Activated CD8-positive, alpha-beta T cell treated with anti-CD3 and anti-CD28 coated beads for 36 hours (primary cell): ENCODE measurements around the gene KDM4C. TPM values are rescaled to one million over a fixed set of nuclear protein-coding genes. Genes with fewer than 3 reads are reported as not detected.

ENCODE experiments used
- ATAC-seq: fragments of 200-7000 bp; cut with Tn5 transposase; one replicate; pipeline ENCODE4 v1.10.0; 2021; ENCODE audit warnings: mild to moderate bottlenecking, moderate library complexity
- CTCF ChIA-PET: fragments of 350-600 bp; sonication (Branson Sonifier 250); formaldehyde crosslinking; loops from one replicate; lab custom pipeline; 2021; ENCODE audit warnings: antibody characterized with exemption; lab: Charles Lee
- POLR2A ChIA-PET: fragments of 350-600 bp; sonication (Branson Sonifier 250); formaldehyde crosslinking; loops from one replicate; lab custom pipeline; 2021; ENCODE audit warnings: antibody characterized with exemption; lab: Charles Lee
- DNase-seq: peaks from one replicate; pipeline ENCODE4 v3.0.0-alpha.2; 2020
- H3K27ac Mint-ChIP-seq: one replicate; pipeline ENCODE4 v1.8.0; 2021; ENCODE audit warnings: mild to moderate bottlenecking, mixed read lengths
- H3K27me3 Mint-ChIP-seq: one replicate; pipeline ENCODE4 v1.8.0; 2021; ENCODE audit warnings: mixed read lengths
- H3K36me3 Mint-ChIP-seq: one replicate; pipeline ENCODE4 v1.8.0; 2021; ENCODE audit warnings: low read depth, mixed read lengths
- H3K4me1 Mint-ChIP-seq: one replicate; pipeline ENCODE4 v1.8.0; 2021; ENCODE audit warnings: low read depth, mixed read lengths
- H3K4me3 Mint-ChIP-seq: one replicate; pipeline ENCODE4 v1.8.0; 2021; ENCODE audit warnings: mild to moderate bottlenecking, moderate library complexity, mixed read lengths
- H3K9me3 Mint-ChIP-seq: one replicate; pipeline ENCODE4 v1.8.0; 2021; ENCODE audit warnings: mixed read lengths
- intact Hi-C: fragments of 100-400 bp; cut with micrococcal nuclease; formaldehyde crosslinking; loops from one replicate; pipeline ENCODE4 v1.10.0; 2022
- total RNA-seq, 2 experiments: library from RNA; stranded (reverse); gene quantifications; one replicate each; pipeline ENCODE4 v1.2.3, GENCODE V29; 2021
- TF ChIP-seq, protein P1 (sequence below): fragments of 200-600 bp; IDR thresholded peaks from one replicate; pipeline ENCODE4 v1.8.0; 2022; ENCODE audit warnings: antibody characterized with exemption, mild to moderate bottlenecking

Gene KDM4C
- total RNA-seq, 2 experiments from 2014 or later: 31.1 to 32.9 TPM

- Mint-ChIP-seq H3K4me1 (no peaks in the 10 kb centered on the region), H3K9me3 (peaks cover 5% of the 10 kb centered on the region), H3K36me3 (peaks cover 41% of the 10 kb centered on the region), H3K27me3 (no peaks in the 10 kb centered on the region), H3K4me3 (no peak overlapping the region), H3K27ac (no peak overlapping the region)
- ATAC-seq (no peak), DNase-seq (no peak)
- CTCF ChIA-PET: no interaction called here
- TF ChIP-seq, protein P1, sequence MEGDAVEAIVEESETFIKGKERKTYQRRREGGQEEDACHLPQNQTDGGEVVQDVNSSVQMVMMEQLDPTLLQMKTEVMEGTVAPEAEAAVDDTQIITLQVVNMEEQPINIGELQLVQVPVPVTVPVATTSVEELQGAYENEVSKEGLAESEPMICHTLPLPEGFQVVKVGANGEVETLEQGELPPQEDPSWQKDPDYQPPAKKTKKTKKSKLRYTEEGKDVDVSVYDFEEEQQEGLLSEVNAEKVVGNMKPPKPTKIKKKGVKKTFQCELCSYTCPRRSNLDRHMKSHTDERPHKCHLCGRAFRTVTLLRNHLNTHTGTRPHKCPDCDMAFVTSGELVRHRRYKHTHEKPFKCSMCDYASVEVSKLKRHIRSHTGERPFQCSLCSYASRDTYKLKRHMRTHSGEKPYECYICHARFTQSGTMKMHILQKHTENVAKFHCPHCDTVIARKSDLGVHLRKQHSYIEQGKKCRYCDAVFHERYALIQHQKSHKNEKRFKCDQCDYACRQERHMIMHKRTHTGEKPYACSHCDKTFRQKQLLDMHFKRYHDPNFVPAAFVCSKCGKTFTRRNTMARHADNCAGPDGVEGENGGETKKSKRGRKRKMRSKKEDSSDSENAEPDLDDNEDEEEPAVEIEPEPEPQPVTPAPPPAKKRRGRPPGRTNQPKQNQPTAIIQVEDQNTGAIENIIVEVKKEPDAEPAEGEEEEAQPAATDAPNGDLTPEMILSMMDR: no peak
- POLR2A ChIA-PET: no interaction called here
- intact Hi-C loops: no loop called here
These were observed 76.5 kb downstream of the KDM4C start for GRCh38 chr9:6834306-6834705.

GRCh38 chr9:6838158-6838557, 80.4 kb downstream of the KDM4C start:
- DNase-seq: no peak
- peaks cover 5% of the 10 kb centered on the region for H3K9me3 Mint-ChIP-seq
- intact Hi-C loops: no loop called here
- ATAC-seq: no peak
- no peaks in the 10 kb centered on the region for H3K27me3 Mint-ChIP-seq
- peaks cover 8% of the 10 kb centered on the region for H3K4me1 Mint-ChIP-seq
- POLR2A ChIA-PET: no interaction called here
- TF ChIP-seq, protein P1: no peak
- CTCF ChIA-PET: no interaction called here
- H3K36me3 Mint-ChIP-seq: peaks cover 34% of the 10 kb centered on the region
- no peak overlapping the region for H3K4me3 Mint-ChIP-seq
- no peak overlapping the region for H3K27ac Mint-ChIP-seq

- H3K9me3 Mint-ChIP-seq: no peaks in the 10 kb centered on the region
- H3K36me3 Mint-ChIP-seq: peaks cover 9% of the 10 kb centered on the region
- ATAC-seq (no peak), DNase-seq (no peak)
- H3K4me1 Mint-ChIP-seq: peaks cover 11% of the 10 kb centered on the region
- TF ChIP-seq, protein P1: no peak
- POLR2A ChIA-PET: no interaction called here
- H3K27ac Mint-ChIP-seq: no peak overlapping the region
- CTCF ChIA-PET: interaction anchor here (3.2 kb wide), 1 partner anchor 15 kb away, joined by 16 read pairs; no protein-coding TSS in a partner anchor
- no peaks in the 10 kb centered on the region for H3K27me3 Mint-ChIP-seq
- intact Hi-C loops: no loop called here
- no peak overlapping the region for H3K4me3 Mint-ChIP-seq
These were observed 84.8 kb downstream of the KDM4C start for GRCh38 chr9:6842584-6842947.

- H3K9me3 Mint-ChIP-seq: no peaks in the 10 kb centered on the region
- no peaks in the 10 kb centered on the region for H3K27me3 Mint-ChIP-seq
- ATAC-seq (no peak), DNase-seq (peak; percentile 7)
- peaks cover 11% of the 10 kb centered on the region for H3K4me1 Mint-ChIP-seq
- ChIA-PET CTCF (interaction anchor here (3.2 kb wide), 1 partner anchor 16 kb away, joined by 16 read pairs; no protein-coding TSS in a partner anchor), POLR2A (no interaction called here)
- peaks cover 9% of the 10 kb centered on the region for H3K36me3 Mint-ChIP-seq
- H3K27ac Mint-ChIP-seq: no peak overlapping the region
- intact Hi-C loops: no loop called here
- no peak overlapping the region for H3K4me3 Mint-ChIP-seq
- TF ChIP-seq, protein P1: no peak
These were observed 86.0 kb downstream of the KDM4C start for GRCh38 chr9:6843742-6844141.

- Mint-ChIP-seq H3K27me3 (no peaks in the 10 kb centered on the region), H3K27ac (no peak overlapping the region), H3K4me3 (no peak overlapping the region), H3K9me3 (no peaks in the 10 kb centered on the region), H3K4me1 (peaks cover 11% of the 10 kb centered on the region), H3K36me3 (peaks cover 10% of the 10 kb centered on the region)
- ChIA-PET CTCF (interaction anchor here (3.2 kb wide), 1 partner anchor 17 kb away, joined by 16 read pairs; no protein-coding TSS in a partner anchor), POLR2A (no interaction called here)
- no peak for DNase-seq
- intact Hi-C loops: no loop called here
- TF ChIP-seq, protein P1: no peak
- no peak for ATAC-seq
These were observed 86.5 kb downstream of the KDM4C start for GRCh38 chr9:6844267-6844666.
